Thoracic aorta (tissue), 2 donors: ENCODE data around the gene CAVIN1. TPM values are rescaled to one million over a fixed set of nuclear protein-coding genes. Genes with fewer than 3 reads are reported as not detected.
"Not testable (repeated sequence)": the region's sequence is repeated elsewhere in the genome, so short reads cannot be mapped to it uniquely, and the experiment has no call there.

Experiments used
- ATAC-seq: fragments of 150-250 bp; one replicate; pipeline ENCODE4 v1.8.0; 2017; ENCODE audit warnings: low read depth; ENCODE audit not compliant: insufficient number of reproducible peaks, low FRiP score
- DNase-seq: peaks from one replicate; pipeline ENCODE4 v3.0.0-alpha.2; 2020; ENCODE audit warnings: low spot score
- H3K27ac ChIP-seq, 2 donors: fragments of 200-600 bp; sonication (generic); 1 replicate in 1 of 2; 2 replicates in 1 of 2; pipeline ENCODE4 v1.5.1; 2016; ENCODE audit warnings: mild to moderate bottlenecking in 2 of 2, moderate library complexity in 2 of 2
- H3K27me3 ChIP-seq: fragments of 200-600 bp; sonication (generic); replicated peaks from 2 replicates; pipeline ENCODE4 v1.6.0; 2016; ENCODE audit warnings: mild to moderate bottlenecking; ENCODE audit not compliant: insufficient read depth
- H3K36me3 ChIP-seq: fragments of 200-600 bp; sonication (generic); one replicate; pipeline ENCODE4 v1.5.1; 2016
- H3K4me1 ChIP-seq, 2 donors: fragments of 200-600 bp; sonication (generic); 1 replicate in 1 of 2; 2 replicates in 1 of 2; pipeline versions ENCODE4 v1.5.1 to v1.6.0; 2016; ENCODE audit warnings: low read depth in 2 of 2, mild to moderate bottlenecking in 1 of 2; ENCODE audit not compliant: control insufficient read depth in 1 of 2
- H3K4me3 ChIP-seq: fragments of 200-600 bp; sonication (generic); 2 replicates; pipeline ENCODE4 v1.5.1; 2016; ENCODE audit warnings: mild to moderate bottlenecking
- H3K9me3 ChIP-seq: fragments of 200-600 bp; sonication (generic); 2 replicates; pipeline ENCODE4 v1.5.1; 2016
- CTCF ChIP-seq: fragments of 200-600 bp; sonication (generic); IDR thresholded peaks from one replicate; pipeline ENCODE4 v1.5.1; 2019; ENCODE audit warnings: antibody characterized with exemption
- total RNA-seq, 2 donors: library from RNA; depleted of rRNA; stranded (reverse); fragments of >200 nt; gene quantifications; one replicate each; pipeline versions ENCODE4 v1.1.0 to v1.2.3, GENCODE V29; 2016

The CAVIN1 gene
- total RNA-seq, 2 donors from 2014 or later = 579 to 938 TPM

GRCh38 chr17:42361781-42362186 lies 61.3 kb downstream of the CAVIN1 start:
- Histone ChIP-seq H3K4me1 (peaks cover 56 to 91% of the 10 kb centered on the region in 2 donors), H3K9me3 (no peaks in the 10 kb centered on the region)
- no peak for ATAC-seq

GRCh38 chr17:42360388-42360787 lies 62.7 kb downstream of the CAVIN1 start:
- not testable (repeated sequence) for H3K9me3 ChIP-seq, ATAC-seq, H3K36me3 ChIP-seq, DNase-seq, H3K27me3 ChIP-seq, H3K4me3 ChIP-seq
- peak overlapping the region; percentile 35 to 83 for H3K27ac ChIP-seq
- H3K4me1 ChIP-seq = peaks cover 57 to 86% of the 10 kb centered on the region in 2 donors

More at GRCh38 chr17:42361781-42362186, 61.3 kb downstream of the CAVIN1 start:
- TF ChIP-seq CTCF = no peak
- H3K27ac ChIP-seq = peak overlapping the region; percentile 83
- DNase-seq = no peak
- no peaks in the 10 kb centered on the region for H3K36me3 ChIP-seq
- H3K4me3 ChIP-seq = no peak overlapping the region
- H3K27me3 ChIP-seq = no peaks in the 10 kb centered on the region

GRCh38 chr17:42359133-42359532 lies 63.9 kb downstream of the CAVIN1 start:
- TF ChIP-seq CTCF = no peak
- DNase-seq = no peak
- Histone ChIP-seq H3K36me3 (no peaks in the 10 kb centered on the region), H3K9me3 (no peaks in the 10 kb centered on the region), H3K4me1 (peaks cover 60 to 86% of the 10 kb centered on the region in 2 donors), H3K27me3 (no peaks in the 10 kb centered on the region), H3K4me3 (no peak overlapping the region), H3K27ac (no peak overlapping the region)
- ATAC-seq = no peak

- no peak for ATAC-seq
- Histone ChIP-seq H3K4me3 (no peak overlapping the region), H3K27ac (no peak overlapping the region), H3K36me3 (no peaks in the 10 kb centered on the region), H3K9me3 (no peaks in the 10 kb centered on the region), H3K4me1 (peaks cover 62 to 86% of the 10 kb centered on the region in 2 donors), H3K27me3 (no peaks in the 10 kb centered on the region)
- no peak for TF ChIP-seq CTCF
- DNase-seq = no peak
Measured at GRCh38 chr17:42358434-42358833, 64.6 kb downstream of the CAVIN1 start.

- Histone ChIP-seq H3K9me3 (no peaks in the 10 kb centered on the region), H3K27ac (peak overlapping the region in 1 of 2 donors; percentile 1), H3K4me1 (peaks cover 50 to 69% of the 10 kb centered on the region in 2 donors), H3K36me3 (no peaks in the 10 kb centered on the region), H3K4me3 (no peak overlapping the region), H3K27me3 (no peaks in the 10 kb centered on the region)
- DNase-seq = no peak
- ATAC-seq = no peak
- no peak for TF ChIP-seq CTCF
Measured at GRCh38 chr17:42354956-42355843, 67.9 kb downstream of the CAVIN1 start.

Other genes starting within 250 kb of the CAVIN1 start
- under 1 TPM in 1 of 2 donors, not detected in 1; 0.21 TPM for gene KCNH4, start 242.1 kb downstream of the CAVIN1 start, total RNA-seq
- not detected for gene HCRT, start 237.8 kb downstream of the CAVIN1 start, total RNA-seq
- 10 to 100 TPM; 45.8 to 56.1 TPM for gene GHDC, start 228.8 kb downstream of the CAVIN1 start, total RNA-seq
- gene STAT5B, start 146.9 kb downstream of the CAVIN1 start, total RNA-seq = 100 to 1,000 TPM in 1 of 2 donors, 10 to 100 TPM in 1; 95.2 to 117 TPM
- gene STAT5A, start 134.8 kb downstream of the CAVIN1 start, total RNA-seq = 10 to 100 TPM; 65.5 to 69.8 TPM
- gene STAT3, start 34.8 kb downstream of the CAVIN1 start, total RNA-seq = 100 to 1,000 TPM; 217 to 360 TPM
- gene ATP6V0A1, start 35.6 kb upstream of the CAVIN1 start, total RNA-seq = 10 to 100 TPM; 63.2 to 95.6 TPM
- 100 to 1,000 TPM in 1 of 2 donors, 10 to 100 TPM in 1; 86.7 to 130 TPM for gene NAGLU, start 113.0 kb upstream of the CAVIN1 start, total RNA-seq
- gene HSD17B1, start 129.7 kb upstream of the CAVIN1 start, total RNA-seq = 1 to 10 TPM in 1 of 2 donors, under 1 TPM in 1; 0.14 to 2.8 TPM
- gene COASY, start 138.9 kb upstream of the CAVIN1 start, total RNA-seq = 10 to 100 TPM; 20.8 to 21.1 TPM
- 10 to 100 TPM; 31.5 to 41.2 TPM for gene MLX, start 143.8 kb upstream of the CAVIN1 start, total RNA-seq
- 1 to 10 TPM in 1 of 2 donors, not detected in 1; 6.6 TPM for gene PSMC3IP, start 154.5 kb upstream of the CAVIN1 start, total RNA-seq
- 10 to 100 TPM; 49.0 to 60.4 TPM for gene RETREG3, start 186.1 kb upstream of the CAVIN1 start, total RNA-seq
- gene TUBG1, start 186.4 kb upstream of the CAVIN1 start, total RNA-seq = 10 to 100 TPM; 26.7 to 47.0 TPM
- gene TUBG2, start 236.0 kb upstream of the CAVIN1 start, total RNA-seq = 10 to 100 TPM; 47.2 to 49.0 TPM